Osteocyte (in vitro differentiated cells): ENCODE data around the gene LYRM9. TPM values are rescaled to one million over a fixed set of nuclear protein-coding genes. Genes with fewer than 3 reads are reported as not detected.
A peak's percentile ranks its signal among the peaks of the same experiment; 100 is the strongest.

Source experiments
- DNase-seq: peaks from one replicate; pipeline ENCODE4 v3.0.0; 2021; ENCODE audit warnings: mixed read lengths; ENCODE audit not compliant: unreplicated experiment; ENCODE audit errors: extremely low spot score
- H3K27ac Mint-ChIP-seq: one replicate; pipeline ENCODE4 v1.8.0; 2021; ENCODE audit warnings: mild to moderate bottlenecking, mixed read lengths; ENCODE audit not compliant: unreplicated experiment
- H3K27me3 Mint-ChIP-seq: one replicate; pipeline ENCODE4 v1.8.0; 2021; ENCODE audit warnings: mixed read lengths; ENCODE audit not compliant: unreplicated experiment
- H3K36me3 Mint-ChIP-seq: one replicate; pipeline ENCODE4 v1.8.0; 2021; ENCODE audit warnings: mixed read lengths; ENCODE audit not compliant: unreplicated experiment
- H3K4me1 Mint-ChIP-seq: one replicate; pipeline ENCODE4 v1.8.0; 2021; ENCODE audit warnings: mixed read lengths; ENCODE audit not compliant: unreplicated experiment
- H3K4me3 Mint-ChIP-seq: one replicate; pipeline ENCODE4 v1.8.0; 2021; ENCODE audit warnings: mild to moderate bottlenecking, moderate library complexity, mixed read lengths; ENCODE audit not compliant: unreplicated experiment
- H3K9me3 Mint-ChIP-seq: one replicate; pipeline ENCODE4 v1.8.0; 2021; ENCODE audit warnings: mixed read lengths; ENCODE audit not compliant: unreplicated experiment
- CTCF ChIP-seq: fragments of 200-600 bp; sonication (generic); IDR thresholded peaks from 2 replicates; pipeline ENCODE4 v1.5.0; 2021; ENCODE audit warnings: antibody characterized with exemption, mild to moderate bottlenecking, moderate library complexity
- long read RNA-seq: library from polyadenylated mRNA; unstranded; transcript quantifications from one replicate; pipeline ENCODE4 v2.0.0, GENCODE V29; 2021
- total RNA-seq: library from RNA; stranded (reverse); gene quantifications from 2 replicates; pipeline ENCODE4 v1.2.1, GENCODE V29; 2021

The LYRM9 gene
- 10.9 and 12.6 TPM in 2 replicates for total RNA-seq
- long read RNA-seq, transcript LYRM9-201 (4 exons, 501 nt): major isoform, 29 of 53 reads
- long read RNA-seq, partial matches to known transcripts: 16 of 53 reads
- long read RNA-seq, other reads (novel, unspliced or antisense): 7 of 53 reads

GRCh38 chr17:27892866-27893769 is at the start of gene LYRM9:
Gene LYRM9, minus strand, starts transcription at chr17:27893365. Its CDS starts 10,671 bp downstream, at chr17:27882694.
- Mint-ChIP-seq H3K27ac (peak within 1 kb of the TSS; percentile 43), H3K27me3 (peaks cover 40% of the 10 kb centered on the region), H3K4me3 (peak within 1 kb of the TSS; percentile 74), H3K4me1 (peaks cover 34% of the 10 kb centered on the region), H3K36me3 (no peaks in the 10 kb centered on the region), H3K9me3 (no peaks in the 10 kb centered on the region)
- peak; percentile 98 for DNase-seq
- TF ChIP-seq CTCF: peak; percentile 96

- Mint-ChIP-seq H3K27ac (no peak overlapping the region), H3K36me3 (no peaks in the 10 kb centered on the region), H3K4me1 (no peaks in the 10 kb centered on the region), H3K27me3 (peaks cover 30% of the 10 kb centered on the region), H3K4me3 (no peak overlapping the region), H3K9me3 (no peaks in the 10 kb centered on the region)
- no peak for DNase-seq
- no peak for TF ChIP-seq CTCF
These were observed 47.6 kb upstream of the LYRM9 start for GRCh38 chr17:27940503-27941428.

GRCh38 chr17:27939474-27940465 is 46.6 kb upstream of the LYRM9 start:
- no peak for TF ChIP-seq CTCF
- no peak overlapping the region for H3K4me3 Mint-ChIP-seq
- no peak for DNase-seq
- no peaks in the 10 kb centered on the region for H3K36me3 Mint-ChIP-seq
- H3K27me3 Mint-ChIP-seq: peaks cover 38% of the 10 kb centered on the region
- H3K27ac Mint-ChIP-seq: no peak overlapping the region
- H3K9me3 Mint-ChIP-seq: no peaks in the 10 kb centered on the region
- H3K4me1 Mint-ChIP-seq: no peaks in the 10 kb centered on the region

- H3K4me3 Mint-ChIP-seq: no peak overlapping the region
- no peaks in the 10 kb centered on the region for H3K4me1 Mint-ChIP-seq
- peaks cover 39% of the 10 kb centered on the region for H3K27me3 Mint-ChIP-seq
- TF ChIP-seq CTCF: no peak
- peaks cover under 1% of the 10 kb centered on the region for H3K9me3 Mint-ChIP-seq
- no peak for DNase-seq
- no peak overlapping the region for H3K27ac Mint-ChIP-seq
- H3K36me3 Mint-ChIP-seq: no peaks in the 10 kb centered on the region
These were observed 45.7 kb upstream of the LYRM9 start for GRCh38 chr17:27938864-27939263.
